Bronchial epithelial cell (primary cell): ENCODE data around the gene CFP. TPM values are rescaled to one million over a fixed set of nuclear protein-coding genes. Genes with fewer than 3 reads are reported as not detected.
"Not testable (repeated sequence)": the region's sequence is repeated elsewhere in the genome, so short reads cannot be mapped to it uniquely, and the experiment has no call there.

ENCODE experiments used
- DNase-seq: peaks from one replicate; pipeline ENCODE4 v3.0.0-alpha.2; 2010; ENCODE audit warnings: low read depth
- FAIRE-seq: peaks from 2 replicates; lab custom pipeline; 2011; peaks lifted over from hg19 to GRCh38; lab: Jason Lieb, UNC
- H3K27me3 ChIP-seq: 2 replicates; pipeline ENCODE4 v1.5.1; 2011; ENCODE audit warnings: low read length; ENCODE audit not compliant: control insufficient read depth, insufficient read depth
- H3K36me3 ChIP-seq: 2 replicates; pipeline ENCODE4 v1.5.1; 2011; ENCODE audit warnings: low read length; ENCODE audit not compliant: control insufficient read depth, insufficient read depth
- H3K4me3 ChIP-seq: 2 replicates; pipeline ENCODE4 v1.5.1; 2011; ENCODE audit warnings: mild to moderate bottlenecking, low read depth, low read length, control low read depth
- total RNA-seq: library from RNA; depleted of rRNA; stranded (reverse); fragments of >200 nt; gene quantifications from 2 replicates; pipeline ENCODE4 v1.2.1, GENCODE V29; 2014
- TF ChIP-seq, protein P1 (sequence below): IDR thresholded peaks from 2 replicates; pipeline ENCODE4 v1.5.1; 2011; ENCODE audit warnings: mild to moderate bottlenecking, moderate library complexity, low read length, control low read depth, inconsistent platforms; ENCODE audit not compliant: insufficient read depth, severe bottlenecking

CFP gene
- under 0.01 and 0.26 TPM in 2 replicates for total RNA-seq

DNA sequence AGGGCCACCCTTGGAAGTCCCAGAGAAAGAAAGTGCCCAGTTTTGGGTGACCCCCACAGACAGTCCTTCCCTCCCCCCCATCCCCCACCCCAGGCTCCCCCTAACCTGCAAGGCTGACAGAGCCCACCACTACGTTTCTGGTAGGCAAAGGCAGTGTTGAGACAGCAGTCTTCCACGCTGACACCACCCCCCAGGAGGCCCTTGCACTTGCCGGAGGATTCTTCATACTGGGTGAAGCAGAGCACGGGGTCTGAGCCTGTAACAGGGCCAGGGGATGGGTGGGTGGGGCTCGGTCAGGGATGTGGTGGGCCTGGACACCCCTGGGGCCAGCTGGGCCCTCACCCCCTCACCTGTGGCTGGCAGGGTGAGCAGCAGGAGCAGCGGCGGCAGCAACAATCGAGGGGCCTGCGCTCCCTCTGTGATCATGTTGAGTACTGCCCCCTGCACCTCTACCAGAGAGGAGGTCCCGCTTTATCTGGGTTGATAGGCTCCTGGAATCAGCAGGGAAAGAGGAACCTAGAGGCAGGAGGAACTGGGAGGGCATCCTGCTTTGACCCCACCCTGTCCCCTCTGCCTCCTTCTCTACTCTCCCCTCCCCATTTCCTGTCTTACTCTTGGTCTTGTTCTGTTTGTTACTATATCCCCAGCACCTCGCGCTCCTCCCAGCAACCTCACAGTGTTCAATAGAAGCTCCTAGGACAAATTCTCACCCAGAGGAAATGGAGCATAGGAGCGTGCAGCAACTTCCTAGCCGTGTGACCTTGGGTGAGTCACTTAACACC lies at the start of gene CFP:
Gene CFP (minus strand): TSS at position 512 of the 782 bp plus-strand sequence. CDS start 86 bp downstream, at position 426.
- TF ChIP-seq, protein P1, sequence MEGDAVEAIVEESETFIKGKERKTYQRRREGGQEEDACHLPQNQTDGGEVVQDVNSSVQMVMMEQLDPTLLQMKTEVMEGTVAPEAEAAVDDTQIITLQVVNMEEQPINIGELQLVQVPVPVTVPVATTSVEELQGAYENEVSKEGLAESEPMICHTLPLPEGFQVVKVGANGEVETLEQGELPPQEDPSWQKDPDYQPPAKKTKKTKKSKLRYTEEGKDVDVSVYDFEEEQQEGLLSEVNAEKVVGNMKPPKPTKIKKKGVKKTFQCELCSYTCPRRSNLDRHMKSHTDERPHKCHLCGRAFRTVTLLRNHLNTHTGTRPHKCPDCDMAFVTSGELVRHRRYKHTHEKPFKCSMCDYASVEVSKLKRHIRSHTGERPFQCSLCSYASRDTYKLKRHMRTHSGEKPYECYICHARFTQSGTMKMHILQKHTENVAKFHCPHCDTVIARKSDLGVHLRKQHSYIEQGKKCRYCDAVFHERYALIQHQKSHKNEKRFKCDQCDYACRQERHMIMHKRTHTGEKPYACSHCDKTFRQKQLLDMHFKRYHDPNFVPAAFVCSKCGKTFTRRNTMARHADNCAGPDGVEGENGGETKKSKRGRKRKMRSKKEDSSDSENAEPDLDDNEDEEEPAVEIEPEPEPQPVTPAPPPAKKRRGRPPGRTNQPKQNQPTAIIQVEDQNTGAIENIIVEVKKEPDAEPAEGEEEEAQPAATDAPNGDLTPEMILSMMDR, result no peak
- H3K27me3 ChIP-seq, result no peaks in the 10 kb centered on the region
- FAIRE-seq, result no peak
- no peaks in the 10 kb centered on the region for H3K36me3 ChIP-seq
- DNase-seq, result no peak
- H3K4me3 ChIP-seq, result no peak within 1 kb of the TSS

DNA sequence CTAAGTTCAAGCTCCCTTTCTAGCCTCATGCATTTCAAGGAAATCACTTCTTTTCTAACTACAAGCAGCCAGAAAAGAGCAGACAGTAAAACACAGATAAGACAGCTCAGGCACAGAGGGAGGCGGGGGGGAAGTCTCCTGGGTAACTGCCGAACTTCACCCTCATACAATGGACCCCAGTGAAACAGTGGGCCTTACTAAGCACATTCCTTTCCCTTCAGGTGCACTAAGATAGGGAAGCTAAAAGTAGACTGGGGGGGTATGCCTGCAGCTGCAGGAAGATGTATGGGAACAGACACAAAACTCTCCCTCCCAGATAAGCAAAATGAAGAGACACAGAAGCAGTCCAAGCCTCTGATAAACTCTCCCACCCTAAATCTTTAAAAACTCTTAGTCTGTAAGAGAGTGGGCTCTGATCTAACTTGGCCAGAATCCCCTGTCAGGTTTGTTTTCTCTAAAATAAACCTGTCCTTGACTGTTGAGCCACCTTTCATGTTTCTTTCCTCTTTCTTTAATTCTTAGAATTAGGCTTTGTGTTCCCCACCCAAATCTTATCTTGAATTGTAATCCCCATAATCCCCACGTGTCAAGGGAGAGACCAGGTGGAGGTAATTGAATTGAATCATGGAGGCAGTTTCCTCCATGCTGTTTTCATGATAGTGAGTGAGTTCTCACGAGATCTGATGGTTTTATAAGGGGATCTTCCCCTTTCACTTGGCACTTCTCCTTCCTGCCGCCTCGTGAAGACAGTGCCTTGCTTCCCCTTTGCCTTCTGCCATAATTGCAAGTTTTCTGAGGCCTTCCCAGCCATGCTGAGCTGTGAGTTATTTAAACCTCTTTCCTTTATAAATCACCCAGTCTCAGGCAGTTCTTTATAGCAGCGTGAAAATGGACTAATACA lies 46.5 kb upstream of the CFP start:
- H3K27me3 ChIP-seq, FAIRE-seq, H3K4me3 ChIP-seq, H3K36me3 ChIP-seq, DNase-seq: not testable (repeated sequence)

DNA sequence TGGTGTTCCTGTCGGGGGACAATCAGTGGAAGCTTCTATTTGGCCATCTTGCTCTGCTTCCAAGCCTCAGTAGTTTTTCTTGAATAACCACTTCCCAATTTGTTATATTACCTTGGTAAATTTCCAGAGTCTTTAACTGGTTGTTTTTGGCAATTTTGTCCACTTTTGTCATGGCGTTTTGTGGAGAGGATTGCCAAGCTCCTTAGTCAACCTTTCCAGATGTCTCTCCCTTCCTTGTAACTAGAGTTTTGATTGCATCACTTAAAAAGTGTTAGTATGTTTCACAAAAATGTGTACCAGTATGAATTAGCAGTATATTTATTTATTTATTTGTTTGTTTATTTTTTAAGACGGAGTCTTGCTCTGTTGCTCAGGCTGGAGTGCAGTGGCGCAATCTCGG lies 45.0 kb upstream of the CFP start:
- TF ChIP-seq, protein P1, result no peak
- FAIRE-seq, result no peak
- Histone ChIP-seq H3K4me3 (no peak overlapping the region), H3K36me3 (no peaks in the 10 kb centered on the region), H3K27me3 (no peaks in the 10 kb centered on the region)
- DNase-seq, result no peak

DNA sequence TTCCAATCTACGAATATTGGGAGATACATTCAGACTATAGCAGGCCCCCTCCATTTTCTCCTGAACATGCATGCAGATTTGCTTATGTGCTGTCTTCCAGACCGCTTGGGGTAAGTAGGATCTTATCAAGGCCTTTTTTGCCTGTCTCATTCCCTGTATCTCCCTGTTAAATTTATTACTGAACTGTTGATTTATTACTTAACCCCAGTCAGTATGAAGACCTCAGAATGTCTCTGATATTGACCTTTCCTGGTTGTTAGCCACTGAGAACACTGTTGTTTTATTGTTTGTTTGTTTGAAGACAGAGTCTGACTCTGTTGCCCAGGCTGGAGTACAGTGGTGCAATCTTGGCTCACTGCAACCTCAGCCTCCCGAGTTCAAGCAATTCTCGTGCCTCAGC lies 36.1 kb upstream of the CFP start:
- H3K4me3 ChIP-seq, H3K36me3 ChIP-seq, H3K27me3 ChIP-seq, DNase-seq, FAIRE-seq: not testable (repeated sequence)

DNA sequence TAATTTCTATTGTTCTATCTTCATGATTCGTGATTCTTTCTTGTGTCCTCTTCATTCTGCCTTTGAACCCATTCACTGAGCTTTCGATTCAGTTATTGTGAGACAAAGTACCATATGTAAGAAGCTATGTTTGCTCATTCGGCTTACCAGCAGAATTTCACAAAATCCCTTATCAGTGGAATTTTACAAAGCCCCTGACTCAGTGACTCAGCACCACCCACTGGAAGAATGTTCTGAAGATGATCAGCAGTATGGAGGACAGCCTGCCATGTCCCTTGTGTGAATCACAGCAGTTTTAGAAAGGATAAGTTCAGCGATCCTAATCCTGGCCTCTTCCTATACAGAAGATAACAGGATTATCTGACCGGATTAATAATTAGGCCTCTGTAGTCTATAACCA lies 35.0 kb upstream of the CFP start:
- Histone ChIP-seq H3K27me3 (no peaks in the 10 kb centered on the region), H3K4me3 (no peak overlapping the region), H3K36me3 (no peaks in the 10 kb centered on the region)
- TF ChIP-seq, protein P1, result no peak
- FAIRE-seq (no peak), DNase-seq (no peak)

DNA sequence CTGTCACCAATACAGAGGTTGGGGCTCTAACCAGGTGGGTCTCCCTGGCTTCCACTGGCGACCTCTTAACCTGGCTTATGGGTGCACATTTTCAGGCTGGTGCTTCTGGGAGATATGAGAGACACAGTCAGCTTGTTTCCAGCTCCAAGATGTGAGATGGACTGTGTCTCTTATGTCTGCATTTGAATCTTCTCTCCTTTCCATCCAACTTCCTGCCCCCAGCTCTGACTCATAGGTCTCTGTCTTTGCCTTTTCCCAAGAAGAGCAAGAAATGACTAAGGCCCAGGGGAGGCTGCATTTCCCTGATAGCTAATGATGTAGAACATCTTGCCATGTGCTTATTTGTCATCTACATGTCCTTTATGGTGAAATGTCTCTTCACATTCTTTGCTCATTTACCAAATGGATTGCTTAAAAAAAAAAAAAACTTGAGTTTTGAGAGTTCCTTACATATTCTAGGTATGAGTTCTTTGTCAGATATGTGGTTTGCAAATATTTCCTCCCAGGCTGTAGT lies 32.5 kb upstream of the CFP start:
- no peak overlapping the region for H3K4me3 ChIP-seq
- H3K27me3 ChIP-seq, result no peaks in the 10 kb centered on the region
- TF ChIP-seq, protein P1, result no peak
- H3K36me3 ChIP-seq, result no peaks in the 10 kb centered on the region
- FAIRE-seq (no peak), DNase-seq (peak; percentile 80)
